ENCODE results near the gene GFRA1. TPM values are rescaled to one million over a fixed set of nuclear protein-coding genes. Genes with fewer than 3 reads are reported as not detected.

GFRA1 gene
- polyA plus RNA-seq, 1 of the 3 experiments (the other 2 are of a cell fraction), result 1.6 TPM

- TF ChIP-seq FOXJ3 (CRISPR knock-in tag; IDR thresholded peaks at IDR 0.05), result no peak
- no peak for TF ChIP-seq REST (IDR thresholded peaks at IDR 0.05; ENCODE audit: low read depth, low read length)
- TF ChIP-seq NFIC (IDR thresholded peaks at IDR 0.05; ENCODE audit: borderline replicate concordance), result no peak
Measured at GRCh38 chr10:116079355-116079754, 193.7 kb downstream of the GFRA1 start (continued).

DNA sequence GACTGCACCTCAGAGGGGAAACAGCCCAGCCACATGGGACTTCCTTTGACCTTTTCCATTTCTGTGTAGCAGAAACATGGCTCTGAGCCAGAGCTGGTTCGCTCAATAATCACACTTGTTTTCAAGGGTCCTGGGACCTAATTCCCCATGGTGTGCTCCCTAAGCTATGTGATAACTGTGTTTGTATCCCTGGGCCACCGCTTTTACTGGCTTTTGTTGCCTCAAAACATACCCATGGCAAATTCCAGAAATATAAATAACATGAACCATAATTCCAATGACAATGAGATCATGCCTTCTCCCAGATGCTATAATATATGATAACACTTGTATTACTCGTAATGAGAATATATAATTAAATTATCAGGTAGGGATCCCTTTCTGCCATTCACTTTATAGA is 196.4 kb downstream of the GFRA1 start:
- Histone ChIP-seq H3K27ac (ENCODE audit: low read depth in 2 of 2, low read length in 1 of 2) (no peak overlapping the region), H3K27me3 (ENCODE audit: insufficient read depth) (no peaks in the 10 kb centered on the region), H3K4me1 (ENCODE audit: control insufficient read depth in 1 of 2, insufficient read depth in 2 of 2, low read depth in 1 of 2, low read length in 1 of 2) (peaks cover 0 to 7% of the 10 kb centered on the region in 2 experiments; a peak in 2 of 4 replicates), H3K9me2 (no peaks in the 10 kb centered on the region), H3K4me3 (ENCODE audit: low read depth in 2 of 2, low read length in 1 of 2) (no peak overlapping the region), H4K20me1 (ENCODE audit: insufficient read depth) (no peaks in the 10 kb centered on the region), H3F3A (replicated peaks; ENCODE audit: insufficient read depth) (no peaks in the 10 kb centered on the region), H3K4me2 (no peak overlapping the region), H3K9me3 (no peaks in the 10 kb centered on the region), H3K9ac (no peak overlapping the region), H3K79me2 (ENCODE audit: insufficient read depth) (no peaks in the 10 kb centered on the region), H3K36me3 (replicated peaks in 1 of 2; ENCODE audit: control insufficient read depth in 1 of 2, insufficient read depth in 2 of 2, low read length in 1 of 2) (no peaks in the 10 kb centered on the region), H2AFZ (ENCODE audit: low read depth) (no peak overlapping the region)
- no peak for DNase-seq
- 33% methylated on average over 3 of the region's 3 CpGs for WGBS (ENCODE audit: low lambda C conversion rate)
- CTCF ChIA-PET, result no interaction called here
- no peak for TF ChIP-seq NFIC (IDR thresholded peaks at IDR 0.05; ENCODE audit: borderline replicate concordance)
- POLR2A ChIA-PET, result interaction anchor here (1.1 kb wide), 1 partner anchor 9 kb away, joined by 4 read pairs; no protein-coding TSS in a partner anchor

- DNase-seq, result no peak
- Histone ChIP-seq H3K4me1 (ENCODE audit: control insufficient read depth in 1 of 2, insufficient read depth in 2 of 2, low read depth in 1 of 2, low read length in 1 of 2) (peaks cover 0 to 16% of the 10 kb centered on the region in 2 experiments; a peak in 2 of 4 replicates), H3K36me3 (replicated peaks in 1 of 2; ENCODE audit: control insufficient read depth in 1 of 2, insufficient read depth in 2 of 2, low read length in 1 of 2) (no peaks in the 10 kb centered on the region), H3K9ac (no peak overlapping the region), H3K27me3 (ENCODE audit: insufficient read depth) (no peaks in the 10 kb centered on the region), H3K4me3 (ENCODE audit: low read depth in 2 of 2, low read length in 1 of 2) (no peak overlapping the region), H3K79me2 (ENCODE audit: insufficient read depth) (no peaks in the 10 kb centered on the region), H2AFZ (ENCODE audit: low read depth) (no peak overlapping the region), H4K20me1 (ENCODE audit: insufficient read depth) (no peaks in the 10 kb centered on the region), H3K27ac (ENCODE audit: low read depth in 2 of 2, low read length in 1 of 2) (no peak overlapping the region; a peak in 1 of 4 replicates), H3K9me2 (no peaks in the 10 kb centered on the region), H3K9me3 (no peaks in the 10 kb centered on the region), H3K4me2 (no peak overlapping the region), H3F3A (replicated peaks; ENCODE audit: insufficient read depth) (no peaks in the 10 kb centered on the region)
- ChIA-PET POLR2A (no interaction called here), CTCF (interaction anchor here (0.6 kb wide), 1 partner anchor 124 kb away, joined by 5 read pairs; no protein-coding TSS in a partner anchor)
- 45% methylated on average over 7 of the region's 7 CpGs for WGBS (ENCODE audit: low lambda C conversion rate)
- no peak for TF ChIP-seq GABPA (IDR thresholded peaks at IDR 0.05; ENCODE audit: low read depth)
- TF ChIP-seq TEAD4 (IDR thresholded peaks at IDR 0.05; ENCODE audit: borderline replicate concordance, insufficient read depth), result no peak
- no peak for TF ChIP-seq RAD21 (IDR thresholded peaks at IDR 0.05; ENCODE audit: low read length)
- TF ChIP-seq USF1 (IDR thresholded peaks at IDR 0.05; ENCODE audit: borderline replicate concordance, low read depth), result no peak
- no peak for TF ChIP-seq ELF1 (IDR thresholded peaks at IDR 0.05)
- TF ChIP-seq TCF12 (IDR thresholded peaks at IDR 0.05), result no peak
Measured at GRCh38 chr10:116073510-116073909, 199.5 kb downstream of the GFRA1 start.

Measured in SK-N-SH (cell line).